ENCODE results near the gene HGF.

Gene HGF

DNA sequence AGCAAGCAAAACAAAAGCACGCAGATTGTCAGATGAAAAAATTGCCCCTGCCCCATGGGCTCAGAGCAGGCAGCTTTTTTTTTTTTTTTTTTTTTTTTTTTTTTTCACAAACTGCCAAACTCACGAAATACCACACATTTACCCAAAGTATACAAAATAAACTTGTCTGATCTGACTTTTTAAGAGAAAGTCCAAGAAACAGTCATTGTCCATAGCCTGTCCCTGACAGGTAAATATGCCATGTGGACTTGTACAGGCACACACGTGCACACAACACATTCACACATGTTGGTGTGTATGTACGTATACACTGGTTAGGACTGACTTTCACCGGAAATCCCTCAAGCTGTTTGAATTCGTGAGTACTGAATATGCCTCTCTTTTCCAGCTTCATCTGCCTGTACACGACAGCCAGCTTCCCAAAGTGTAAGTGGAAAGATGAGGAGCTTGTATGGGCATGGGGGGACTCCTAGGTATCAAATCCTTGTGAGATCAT lies 929 bp upstream of the HGF start:
- DNase-seq (ENCODE audit: extremely low read depth, insufficient read length): no peak
- H3K36me3 ChIP-seq (ENCODE audit: control insufficient read depth, insufficient read depth, low read length): no peaks in the 10 kb centered on the region
- TF ChIP-seq, protein P1, sequence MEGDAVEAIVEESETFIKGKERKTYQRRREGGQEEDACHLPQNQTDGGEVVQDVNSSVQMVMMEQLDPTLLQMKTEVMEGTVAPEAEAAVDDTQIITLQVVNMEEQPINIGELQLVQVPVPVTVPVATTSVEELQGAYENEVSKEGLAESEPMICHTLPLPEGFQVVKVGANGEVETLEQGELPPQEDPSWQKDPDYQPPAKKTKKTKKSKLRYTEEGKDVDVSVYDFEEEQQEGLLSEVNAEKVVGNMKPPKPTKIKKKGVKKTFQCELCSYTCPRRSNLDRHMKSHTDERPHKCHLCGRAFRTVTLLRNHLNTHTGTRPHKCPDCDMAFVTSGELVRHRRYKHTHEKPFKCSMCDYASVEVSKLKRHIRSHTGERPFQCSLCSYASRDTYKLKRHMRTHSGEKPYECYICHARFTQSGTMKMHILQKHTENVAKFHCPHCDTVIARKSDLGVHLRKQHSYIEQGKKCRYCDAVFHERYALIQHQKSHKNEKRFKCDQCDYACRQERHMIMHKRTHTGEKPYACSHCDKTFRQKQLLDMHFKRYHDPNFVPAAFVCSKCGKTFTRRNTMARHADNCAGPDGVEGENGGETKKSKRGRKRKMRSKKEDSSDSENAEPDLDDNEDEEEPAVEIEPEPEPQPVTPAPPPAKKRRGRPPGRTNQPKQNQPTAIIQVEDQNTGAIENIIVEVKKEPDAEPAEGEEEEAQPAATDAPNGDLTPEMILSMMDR (IDR thresholded peaks at IDR 0.05; ENCODE audit: insufficient read depth, low read length, poor library complexity, severe bottlenecking): no peak
- no peak overlapping the region for H3K4me3 ChIP-seq (replicated peaks; ENCODE audit: low read depth, low read length)
- H3K27me3 ChIP-seq (replicated peaks; ENCODE audit: control insufficient read depth, insufficient read depth, low read length): no peaks in the 10 kb centered on the region

DNA sequence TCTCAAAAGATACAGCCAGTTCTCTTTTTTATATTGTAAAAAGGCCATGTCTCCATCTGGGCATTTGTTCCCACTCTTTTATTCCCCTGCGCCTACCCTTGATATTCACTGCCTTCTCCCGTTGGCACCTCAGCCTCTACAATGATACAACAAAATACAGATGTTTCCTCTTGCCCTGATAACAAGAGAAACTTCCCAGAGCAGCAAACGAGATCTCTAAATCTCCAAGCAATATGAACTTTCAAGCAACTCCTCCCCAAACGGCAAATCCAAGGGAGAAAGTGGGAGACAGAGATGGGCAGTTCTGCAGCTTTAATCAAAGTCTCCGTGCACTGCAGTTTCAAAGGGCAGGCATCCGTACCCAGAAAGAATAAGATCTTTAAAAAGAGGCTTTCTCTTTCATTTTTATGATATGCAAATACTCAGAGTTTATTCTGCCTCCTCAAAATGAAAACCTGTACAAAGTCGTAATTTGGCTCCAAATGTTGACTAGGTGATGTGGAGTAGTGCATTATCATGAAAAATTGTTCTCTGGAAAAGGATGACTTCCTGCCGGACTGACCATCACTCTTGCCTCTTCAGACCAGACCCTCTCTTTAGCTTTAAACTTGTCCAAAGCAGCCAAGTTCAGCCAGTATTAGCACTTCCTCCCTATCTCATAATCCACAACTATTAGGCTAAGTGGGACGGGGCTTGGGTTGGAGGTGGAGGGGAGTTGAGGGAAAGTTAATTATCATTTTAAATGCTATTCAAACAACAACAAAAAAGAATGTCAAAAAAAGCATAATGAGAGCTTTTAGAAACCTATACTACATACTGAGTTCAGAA lies 682 bp downstream of the HGF start:
- Histone ChIP-seq H3K27me3 (replicated peaks; ENCODE audit: control insufficient read depth, insufficient read depth, low read length) (no peaks in the 10 kb centered on the region), H3K36me3 (ENCODE audit: control insufficient read depth, insufficient read depth, low read length) (no peaks in the 10 kb centered on the region), H3K4me3 (replicated peaks; ENCODE audit: low read depth, low read length) (peak overlapping the region; percentile 17)
- TF ChIP-seq, protein P1 (IDR thresholded peaks at IDR 0.05; ENCODE audit: insufficient read depth, low read length, poor library complexity, severe bottlenecking): no peak
- DNase-seq (ENCODE audit: extremely low read depth, insufficient read length): no peak

DNA sequence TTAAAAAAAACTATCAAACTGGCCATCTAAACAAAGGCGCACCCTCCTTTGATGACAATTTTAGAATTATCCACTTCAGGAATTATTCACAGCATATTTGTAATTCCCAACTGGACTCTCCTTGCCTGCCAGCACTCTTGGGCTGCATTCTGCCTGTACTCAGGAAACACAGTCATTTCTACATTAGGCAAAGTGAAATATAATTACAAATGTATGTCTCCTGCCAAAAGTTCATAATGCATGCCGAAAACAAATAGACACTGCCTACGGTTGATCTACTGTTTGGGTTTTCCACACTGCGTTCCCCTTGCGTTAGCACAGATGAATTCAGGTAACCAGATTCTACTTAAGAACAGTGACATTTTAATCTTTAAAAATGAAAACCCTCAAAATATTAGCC lies 1.9 kb downstream of the HGF start:
- H3K27me3 ChIP-seq (replicated peaks; ENCODE audit: control insufficient read depth, insufficient read depth, low read length): no peaks in the 10 kb centered on the region
- H3K36me3 ChIP-seq (ENCODE audit: control insufficient read depth, insufficient read depth, low read length): no peaks in the 10 kb centered on the region
- no peak overlapping the region for H3K4me3 ChIP-seq (replicated peaks; ENCODE audit: low read depth, low read length)
- TF ChIP-seq, protein P1 (IDR thresholded peaks at IDR 0.05; ENCODE audit: insufficient read depth, low read length, poor library complexity, severe bottlenecking): no peak
- no peak for DNase-seq (ENCODE audit: extremely low read depth, insufficient read length)

DNA sequence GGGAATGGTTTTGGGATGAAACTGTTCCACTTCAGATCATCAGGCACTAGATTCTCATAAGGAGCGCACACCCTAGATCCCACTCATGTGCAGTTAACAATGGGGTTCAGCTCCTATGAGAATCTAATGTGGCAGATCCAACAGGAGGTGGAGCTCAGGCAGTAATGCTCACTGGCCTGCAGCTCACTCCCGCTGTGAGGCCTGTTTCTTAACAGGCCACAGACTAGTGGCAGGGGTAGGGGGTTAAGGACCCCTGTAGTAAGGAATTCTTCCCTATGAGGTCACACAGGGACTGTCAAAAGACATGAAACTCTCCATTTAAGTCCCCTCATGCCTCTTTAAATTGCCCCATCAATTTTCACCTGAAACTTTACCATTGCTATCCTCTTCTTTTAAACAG lies 8.0 kb downstream of the HGF start:
- TF ChIP-seq, protein P1 (IDR thresholded peaks at IDR 0.05; ENCODE audit: insufficient read depth, low read length, poor library complexity, severe bottlenecking): no peak
- Histone ChIP-seq H3K27me3 (replicated peaks; ENCODE audit: control insufficient read depth, insufficient read depth, low read length) (no peaks in the 10 kb centered on the region), H3K4me3 (replicated peaks; ENCODE audit: low read depth, low read length) (no peak overlapping the region), H3K36me3 (ENCODE audit: control insufficient read depth, insufficient read depth, low read length) (no peaks in the 10 kb centered on the region)
- DNase-seq (ENCODE audit: extremely low read depth, insufficient read length): no peak

DNA sequence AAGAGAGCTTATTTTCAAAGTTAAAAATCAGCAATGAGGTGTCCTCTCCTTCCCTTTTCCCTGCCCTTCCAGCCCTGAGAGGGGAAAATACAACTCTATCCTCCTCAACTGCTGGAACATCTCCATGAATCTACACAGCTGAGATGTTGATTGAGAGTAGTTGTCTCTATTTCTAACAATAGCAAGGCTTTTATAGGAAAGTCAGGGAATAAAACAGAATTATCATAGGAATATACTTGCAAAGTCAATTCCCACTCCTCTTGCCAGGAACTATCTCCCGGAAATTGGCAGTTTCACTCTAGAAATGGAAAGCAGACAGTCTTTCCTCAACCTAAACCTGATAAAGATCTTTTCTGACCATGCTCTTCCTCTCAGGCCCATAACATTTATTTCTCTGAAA lies 8.8 kb downstream of the HGF start:
- TF ChIP-seq, protein P1 (IDR thresholded peaks at IDR 0.05; ENCODE audit: insufficient read depth, low read length, poor library complexity, severe bottlenecking): no peak
- Histone ChIP-seq H3K27me3 (replicated peaks; ENCODE audit: control insufficient read depth, insufficient read depth, low read length) (no peaks in the 10 kb centered on the region), H3K4me3 (replicated peaks; ENCODE audit: low read depth, low read length) (no peak overlapping the region), H3K36me3 (ENCODE audit: control insufficient read depth, insufficient read depth, low read length) (no peaks in the 10 kb centered on the region)
- no peak for DNase-seq (ENCODE audit: extremely low read depth, insufficient read length)

All from GM06990 (cell line).